ENCODE data around the gene AKAP7.
"Not testable (repeated sequence)": the region's sequence is repeated elsewhere in the genome, so short reads cannot be mapped to it uniquely, and the experiment has no call there.

The AKAP7 gene
- 12.2 to 15.0 (median 14.9) reads per million in 3 donors for total RNA-seq

GRCh38 chr6:131135244-131136020 lies at the start of gene AKAP7:
Gene AKAP7 (plus strand): TSS chr6:131135467. CDS start chr6:131135764, 297 bp downstream.
- peak; percentile 12 to 25 (median 20) for DNase-seq
- Histone ChIP-seq H3K36me3 (ENCODE audit: control insufficient read depth, insufficient read depth, low read length) (no peaks in the 10 kb centered on the region), H3K4me1 (ENCODE audit: control insufficient read depth, insufficient read depth, low read length, poor library complexity, severe bottlenecking) (no peaks in the 10 kb centered on the region), H3K4me3 (ENCODE audit: insufficient read depth, low read depth, low read length, poor library complexity, severe bottlenecking) (peak within 1 kb of the TSS; percentile 68), H3K27me3 (replicated peaks; ENCODE audit: control insufficient read depth, insufficient read depth, low read length, poor library complexity, severe bottlenecking) (no peaks in the 10 kb centered on the region), H3K9me3 (ENCODE audit: control insufficient read depth, low read length) (no peaks in the 10 kb centered on the region), H3K27ac (ENCODE audit: insufficient read depth, low read length, poor library complexity, severe bottlenecking) (peak within 1 kb of the TSS; percentile 9)

- not testable (repeated sequence) for H3K36me3 ChIP-seq (ENCODE audit: control insufficient read depth, insufficient read depth, low read length); DNase-seq; H3K9me3 ChIP-seq (ENCODE audit: control insufficient read depth, low read length); H3K27me3 ChIP-seq (replicated peaks; ENCODE audit: control insufficient read depth, insufficient read depth, low read length, poor library complexity, severe bottlenecking); H3K4me3 ChIP-seq (ENCODE audit: insufficient read depth, low read depth, low read length, poor library complexity, severe bottlenecking); H3K27ac ChIP-seq (ENCODE audit: insufficient read depth, low read length, poor library complexity, severe bottlenecking); H3K4me1 ChIP-seq (ENCODE audit: control insufficient read depth, insufficient read depth, low read length, poor library complexity, severe bottlenecking)
Observed at GRCh38 chr6:131090339-131090738, 44.9 kb upstream of the AKAP7 start.

DNA sequence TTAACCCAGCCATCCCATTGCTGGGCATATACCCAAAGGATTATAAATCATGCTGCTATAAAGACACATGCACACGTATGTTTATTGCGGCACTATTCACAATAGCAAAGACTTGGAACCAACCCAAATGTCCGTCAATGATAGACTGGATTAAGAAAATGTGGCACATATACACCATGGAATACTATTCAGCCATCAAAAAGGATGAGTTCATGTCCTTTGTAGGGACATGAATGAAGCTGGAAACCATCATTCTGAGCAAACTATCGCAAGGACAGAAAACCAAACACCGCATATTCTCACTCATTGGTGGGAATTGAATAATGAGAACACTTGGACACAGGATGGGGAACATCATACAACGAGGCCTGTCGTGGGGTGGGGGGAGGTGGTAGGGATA lies 43.3 kb upstream of the AKAP7 start:
- H3K9me3 ChIP-seq (ENCODE audit: control insufficient read depth, low read length); H3K27me3 ChIP-seq (replicated peaks; ENCODE audit: control insufficient read depth, insufficient read depth, low read length, poor library complexity, severe bottlenecking); H3K4me1 ChIP-seq (ENCODE audit: control insufficient read depth, insufficient read depth, low read length, poor library complexity, severe bottlenecking); DNase-seq; H3K4me3 ChIP-seq (ENCODE audit: insufficient read depth, low read depth, low read length, poor library complexity, severe bottlenecking); H3K27ac ChIP-seq (ENCODE audit: insufficient read depth, low read length, poor library complexity, severe bottlenecking); H3K36me3 ChIP-seq (ENCODE audit: control insufficient read depth, insufficient read depth, low read length): not testable (repeated sequence)

- Histone ChIP-seq H3K36me3 (ENCODE audit: control insufficient read depth, insufficient read depth, low read length) (no peaks in the 10 kb centered on the region), H3K9me3 (ENCODE audit: control insufficient read depth, low read length) (no peaks in the 10 kb centered on the region), H3K27ac (ENCODE audit: insufficient read depth, low read length, poor library complexity, severe bottlenecking) (no peak overlapping the region), H3K4me1 (ENCODE audit: control insufficient read depth, insufficient read depth, low read length, poor library complexity, severe bottlenecking) (no peaks in the 10 kb centered on the region), H3K27me3 (replicated peaks; ENCODE audit: control insufficient read depth, insufficient read depth, low read length, poor library complexity, severe bottlenecking) (no peaks in the 10 kb centered on the region), H3K4me3 (ENCODE audit: insufficient read depth, low read depth, low read length, poor library complexity, severe bottlenecking) (no peak overlapping the region)
- DNase-seq = no peak
Observed at GRCh38 chr6:131093334-131093733, 41.9 kb upstream of the AKAP7 start.

GRCh38 chr6:131096786-131097185 lies 38.5 kb upstream of the AKAP7 start:
- Histone ChIP-seq H3K27me3 (replicated peaks; ENCODE audit: control insufficient read depth, insufficient read depth, low read length, poor library complexity, severe bottlenecking) (no peaks in the 10 kb centered on the region), H3K9me3 (ENCODE audit: control insufficient read depth, low read length) (no peaks in the 10 kb centered on the region), H3K4me1 (ENCODE audit: control insufficient read depth, insufficient read depth, low read length, poor library complexity, severe bottlenecking) (no peaks in the 10 kb centered on the region), H3K27ac (ENCODE audit: insufficient read depth, low read length, poor library complexity, severe bottlenecking) (no peak overlapping the region), H3K36me3 (ENCODE audit: control insufficient read depth, insufficient read depth, low read length) (no peaks in the 10 kb centered on the region), H3K4me3 (ENCODE audit: insufficient read depth, low read depth, low read length, poor library complexity, severe bottlenecking) (no peak overlapping the region)
- DNase-seq = no peak

DNA sequence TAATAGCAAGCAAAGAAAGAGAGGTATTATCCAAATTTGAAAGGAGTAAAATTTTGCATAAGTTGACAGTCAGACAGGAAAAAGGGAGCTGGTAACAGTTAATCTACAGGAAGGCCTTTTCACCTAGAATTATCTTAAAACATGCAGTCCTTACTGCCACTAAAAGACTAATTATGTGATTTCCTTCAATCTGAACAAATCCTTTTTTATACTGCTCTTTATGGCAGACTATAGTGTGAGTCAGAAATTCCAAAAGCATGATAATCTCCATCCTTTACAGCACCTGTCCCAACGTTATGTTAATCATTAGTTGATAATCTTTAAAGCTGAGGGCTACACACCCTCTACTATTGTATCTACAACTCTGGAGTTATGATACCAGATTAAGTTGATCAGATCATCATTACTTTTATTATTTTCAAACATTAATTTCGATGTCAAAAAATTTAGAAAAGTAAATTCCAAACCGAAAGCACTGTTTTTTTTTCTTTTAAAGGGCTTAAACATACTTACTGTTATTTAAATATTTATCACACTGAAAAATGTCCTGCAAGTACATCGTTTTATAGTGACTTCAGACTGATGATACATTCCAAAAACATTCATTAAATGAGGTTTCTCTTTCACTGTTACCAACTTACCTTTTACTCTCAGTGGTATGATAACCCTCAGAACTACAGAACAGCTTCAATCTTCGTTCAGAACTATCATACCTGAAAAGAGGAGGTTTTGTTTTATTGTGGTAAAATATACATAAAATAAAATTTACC lies 33.2 kb upstream of the AKAP7 start:
- no peaks in the 10 kb centered on the region for H3K27me3 ChIP-seq (replicated peaks; ENCODE audit: control insufficient read depth, insufficient read depth, low read length, poor library complexity, severe bottlenecking)
- no peak overlapping the region for H3K4me3 ChIP-seq (ENCODE audit: insufficient read depth, low read depth, low read length, poor library complexity, severe bottlenecking)
- no peak overlapping the region for H3K27ac ChIP-seq (ENCODE audit: insufficient read depth, low read length, poor library complexity, severe bottlenecking)
- H3K36me3 ChIP-seq (ENCODE audit: control insufficient read depth, insufficient read depth, low read length) = no peaks in the 10 kb centered on the region
- no peak for DNase-seq
- H3K9me3 ChIP-seq (ENCODE audit: control insufficient read depth, low read length) = no peaks in the 10 kb centered on the region
- H3K4me1 ChIP-seq (ENCODE audit: control insufficient read depth, insufficient read depth, low read length, poor library complexity, severe bottlenecking) = no peaks in the 10 kb centered on the region

- H3K9me3 ChIP-seq (ENCODE audit: control insufficient read depth, low read length) = no peaks in the 10 kb centered on the region
- no peaks in the 10 kb centered on the region for H3K27me3 ChIP-seq (replicated peaks; ENCODE audit: control insufficient read depth, insufficient read depth, low read length, poor library complexity, severe bottlenecking)
- H3K27ac ChIP-seq (ENCODE audit: insufficient read depth, low read length, poor library complexity, severe bottlenecking) = no peak overlapping the region
- H3K4me1 ChIP-seq (ENCODE audit: control insufficient read depth, insufficient read depth, low read length, poor library complexity, severe bottlenecking) = no peaks in the 10 kb centered on the region
- no peaks in the 10 kb centered on the region for H3K36me3 ChIP-seq (ENCODE audit: control insufficient read depth, insufficient read depth, low read length)
- no peak for DNase-seq
- H3K4me3 ChIP-seq (ENCODE audit: insufficient read depth, low read depth, low read length, poor library complexity, severe bottlenecking) = no peak overlapping the region
Observed at GRCh38 chr6:131103296-131103695, 32.0 kb upstream of the AKAP7 start.

- H3K4me3 ChIP-seq (ENCODE audit: insufficient read depth, low read depth, low read length, poor library complexity, severe bottlenecking) = no peak overlapping the region
- H3K36me3 ChIP-seq (ENCODE audit: control insufficient read depth, insufficient read depth, low read length) = no peaks in the 10 kb centered on the region
- H3K4me1 ChIP-seq (ENCODE audit: control insufficient read depth, insufficient read depth, low read length, poor library complexity, severe bottlenecking) = no peaks in the 10 kb centered on the region
- DNase-seq = no peak
- no peak overlapping the region for H3K27ac ChIP-seq (ENCODE audit: insufficient read depth, low read length, poor library complexity, severe bottlenecking)
- H3K27me3 ChIP-seq (replicated peaks; ENCODE audit: control insufficient read depth, insufficient read depth, low read length, poor library complexity, severe bottlenecking) = no peaks in the 10 kb centered on the region
- no peaks in the 10 kb centered on the region for H3K9me3 ChIP-seq (ENCODE audit: control insufficient read depth, low read length)
Observed at GRCh38 chr6:131103901-131104300, 31.4 kb upstream of the AKAP7 start.

- no peak overlapping the region for H3K27ac ChIP-seq (ENCODE audit: insufficient read depth, low read length, poor library complexity, severe bottlenecking)
- no peaks in the 10 kb centered on the region for H3K36me3 ChIP-seq (ENCODE audit: control insufficient read depth, insufficient read depth, low read length)
- DNase-seq = no peak
- no peaks in the 10 kb centered on the region for H3K4me1 ChIP-seq (ENCODE audit: control insufficient read depth, insufficient read depth, low read length, poor library complexity, severe bottlenecking)
- no peaks in the 10 kb centered on the region for H3K9me3 ChIP-seq (ENCODE audit: control insufficient read depth, low read length)
- no peak overlapping the region for H3K4me3 ChIP-seq (ENCODE audit: insufficient read depth, low read depth, low read length, poor library complexity, severe bottlenecking)
- H3K27me3 ChIP-seq (replicated peaks; ENCODE audit: control insufficient read depth, insufficient read depth, low read length, poor library complexity, severe bottlenecking) = peaks cover 6% of the 10 kb centered on the region
Observed at GRCh38 chr6:131107151-131107550, 28.1 kb upstream of the AKAP7 start.

DNA sequence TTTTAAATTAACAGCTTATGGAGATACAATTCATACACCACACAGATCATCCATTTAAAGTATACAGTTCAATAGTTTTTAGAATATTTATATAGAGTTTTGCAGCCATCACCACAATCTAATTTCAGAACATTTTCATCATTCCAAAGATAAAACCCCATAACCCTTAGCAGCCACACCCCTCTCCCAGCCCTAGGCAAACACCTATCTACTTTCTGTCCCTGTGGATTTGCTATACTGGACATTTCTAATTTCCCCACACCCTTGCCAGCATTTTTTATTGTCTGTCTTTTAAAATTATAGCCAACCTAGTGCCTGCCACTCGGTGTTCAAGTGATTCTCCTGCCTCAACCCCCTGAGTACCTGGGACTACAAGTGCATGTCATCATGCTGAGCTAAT lies 23.0 kb upstream of the AKAP7 start:
- Histone ChIP-seq H3K27ac (ENCODE audit: insufficient read depth, low read length, poor library complexity, severe bottlenecking) (no peak overlapping the region), H3K9me3 (ENCODE audit: control insufficient read depth, low read length) (no peaks in the 10 kb centered on the region), H3K4me1 (ENCODE audit: control insufficient read depth, insufficient read depth, low read length, poor library complexity, severe bottlenecking) (no peaks in the 10 kb centered on the region), H3K27me3 (replicated peaks; ENCODE audit: control insufficient read depth, insufficient read depth, low read length, poor library complexity, severe bottlenecking) (peaks cover 6% of the 10 kb centered on the region), H3K4me3 (ENCODE audit: insufficient read depth, low read depth, low read length, poor library complexity, severe bottlenecking) (no peak overlapping the region), H3K36me3 (ENCODE audit: control insufficient read depth, insufficient read depth, low read length) (no peaks in the 10 kb centered on the region)
- no peak for DNase-seq

Measured in effector memory CD4-positive, alpha-beta T cell (primary cell).